ENCODE data around the gene HPGD. TPM values are rescaled to one million over a fixed set of nuclear protein-coding genes. Genes with fewer than 3 reads are reported as not detected.

Gene HPGD
- total RNA-seq, 3 donors from 2014 or later (not counting 1 experiment from before 2014, with no cell fraction given), result 2.2 to 26.7 (median 12.0) TPM

DNA sequence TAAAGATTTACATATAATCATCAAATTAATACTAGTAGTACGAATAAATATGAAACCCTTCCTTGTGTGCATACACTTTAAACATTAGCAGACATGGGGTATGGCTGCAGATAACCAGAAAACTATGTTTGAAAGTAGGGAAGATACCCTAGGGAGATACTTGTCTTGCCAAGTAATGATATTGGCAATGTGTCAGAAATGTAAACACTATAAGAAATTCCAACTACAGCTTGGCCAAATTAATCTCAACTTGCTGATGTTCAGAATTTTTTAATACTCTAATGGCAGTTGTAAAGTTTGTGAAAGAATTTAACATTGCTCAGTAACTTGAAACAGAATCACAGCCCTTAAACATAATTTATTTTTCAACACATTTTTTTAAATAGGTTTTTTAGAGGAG, 27.4 kb upstream of the HPGD start:
- Mint-ChIP-seq H3K9me3 (peaks cover 2 to 4% of the 10 kb centered on the region in 2 donors), H3K27me3 (ENCODE audit: low read depth in 2 of 2) (peaks cover 0 to 2% of the 10 kb centered on the region in 2 donors), H3K36me3 (no peaks in the 10 kb centered on the region), H3K4me3 (no peak overlapping the region), H3K4me1 (no peaks in the 10 kb centered on the region), H3K27ac (no peak overlapping the region)
- DNase-seq (no peak), ATAC-seq (no peak)
- Histone ChIP-seq H3K27ac (ENCODE audit: low read length) (no peak overlapping the region), H3K36me3 (ENCODE audit: control insufficient read depth, insufficient read depth, low read length) (no peaks in the 10 kb centered on the region), H3K9me3 (ENCODE audit: control insufficient read depth, insufficient read depth, low read length) (no peaks in the 10 kb centered on the region), H3K27me3 (ENCODE audit: control insufficient read depth, insufficient read depth, low read length) (no peaks in the 10 kb centered on the region), H3K4me3 (ENCODE audit: low read length) (no peak overlapping the region), H3K4me1 (ENCODE audit: control insufficient read depth, insufficient read depth, low read length) (no peaks in the 10 kb centered on the region)
- no CpG with 5 or more reads among the region's 1 CpG for WGBS (ENCODE audit: insufficient coverage)
- intact Hi-C loops (cut with micrococcal nuclease), result no loop called here
- no peak for TF ChIP-seq CTCF (IDR thresholded peaks at IDR 0.05)

DNA sequence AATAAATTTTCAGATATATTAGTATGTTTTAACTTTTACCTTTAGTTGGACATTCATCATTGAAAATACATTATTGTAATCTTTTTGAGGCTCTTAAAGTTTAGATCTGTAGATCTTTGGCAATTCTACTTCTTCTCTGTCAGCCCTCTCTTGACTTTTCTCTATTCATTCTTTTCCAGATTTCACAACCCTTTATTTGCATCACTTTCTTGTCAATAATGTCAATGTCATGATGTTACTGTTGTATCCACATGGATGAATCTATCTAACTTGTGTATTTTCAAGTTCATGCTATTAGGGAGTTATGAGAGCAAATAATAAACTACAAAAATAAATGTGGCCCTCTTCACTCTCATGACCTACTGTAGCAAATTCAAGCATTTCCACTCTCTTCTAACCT, 23.0 kb upstream of the HPGD start:
- H3K27me3 ChIP-seq (ENCODE audit: control insufficient read depth, insufficient read depth, low read length), result no peaks in the 10 kb centered on the region
- H3K9me3 ChIP-seq (ENCODE audit: control insufficient read depth, insufficient read depth, low read length), result no peaks in the 10 kb centered on the region
- no peaks in the 10 kb centered on the region for H3K36me3 ChIP-seq (ENCODE audit: control insufficient read depth, insufficient read depth, low read length)
- no peaks in the 10 kb centered on the region for H3K36me3 Mint-ChIP-seq
- H3K4me3 Mint-ChIP-seq, result no peak overlapping the region
- no peaks in the 10 kb centered on the region for H3K4me1 Mint-ChIP-seq
- H3K4me3 ChIP-seq (ENCODE audit: low read length), result no peak overlapping the region
- TF ChIP-seq CTCF (IDR thresholded peaks at IDR 0.05), result no peak
- H3K9me3 Mint-ChIP-seq, result peaks cover 2 to 4% of the 10 kb centered on the region in 2 donors
- DNase-seq (no peak), ATAC-seq (no peak)
- H3K4me1 ChIP-seq (ENCODE audit: control insufficient read depth, insufficient read depth, low read length), result no peaks in the 10 kb centered on the region
- intact Hi-C loops (cut with micrococcal nuclease), result no loop called here
- H3K27me3 Mint-ChIP-seq (ENCODE audit: low read depth in 2 of 2), result peaks cover 10 to 12% of the 10 kb centered on the region in 2 donors
- H3K27ac ChIP-seq (ENCODE audit: low read length), result no peak overlapping the region
- no peak overlapping the region for H3K27ac Mint-ChIP-seq

DNA sequence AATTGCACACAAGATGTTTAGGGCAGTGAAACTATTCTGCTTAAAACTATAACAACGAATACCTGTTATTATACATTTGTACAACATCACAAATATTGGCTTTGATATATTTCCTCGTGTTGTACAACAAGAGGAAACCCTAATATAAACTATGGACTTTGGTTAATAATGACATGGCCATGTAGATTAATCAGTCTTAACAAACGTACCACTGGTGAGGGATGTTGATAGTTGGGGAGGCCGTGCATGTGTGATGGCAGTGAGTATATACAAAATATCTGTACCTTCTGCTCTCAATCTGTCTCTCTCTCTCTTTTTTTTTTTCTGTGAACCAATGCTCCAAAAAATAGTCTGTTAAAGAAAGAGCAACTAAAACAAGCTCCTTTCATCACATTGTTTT, 22.2 kb upstream of the HPGD start:
- Mint-ChIP-seq H3K4me1 (no peaks in the 10 kb centered on the region), H3K27ac (no peak overlapping the region), H3K36me3 (no peaks in the 10 kb centered on the region), H3K9me3 (peaks cover 2 to 4% of the 10 kb centered on the region in 2 donors), H3K27me3 (ENCODE audit: low read depth in 2 of 2) (peaks cover 10 to 12% of the 10 kb centered on the region in 2 donors), H3K4me3 (no peak overlapping the region)
- Histone ChIP-seq H3K27ac (ENCODE audit: low read length) (no peak overlapping the region), H3K9me3 (ENCODE audit: control insufficient read depth, insufficient read depth, low read length) (no peaks in the 10 kb centered on the region), H3K27me3 (ENCODE audit: control insufficient read depth, insufficient read depth, low read length) (no peaks in the 10 kb centered on the region), H3K4me3 (ENCODE audit: low read length) (no peak overlapping the region), H3K4me1 (ENCODE audit: control insufficient read depth, insufficient read depth, low read length) (no peaks in the 10 kb centered on the region), H3K36me3 (ENCODE audit: control insufficient read depth, insufficient read depth, low read length) (no peaks in the 10 kb centered on the region)
- DNase-seq (no peak), ATAC-seq (no peak)
- intact Hi-C loops (cut with micrococcal nuclease), result no loop called here
- TF ChIP-seq CTCF (IDR thresholded peaks at IDR 0.05), result no peak
- WGBS (ENCODE audit: insufficient coverage), result no CpG with 5 or more reads among the region's 4 CpGs

GRCh38 chr4:174540175-174540574, 17.9 kb upstream of the HPGD start:
- peaks cover 11 to 12% of the 10 kb centered on the region in 2 donors for H3K27me3 Mint-ChIP-seq (ENCODE audit: low read depth in 2 of 2)
- TF ChIP-seq CTCF (IDR thresholded peaks at IDR 0.05), result no peak
- no peaks in the 10 kb centered on the region for H3K4me1 ChIP-seq (ENCODE audit: control insufficient read depth, insufficient read depth, low read length)
- 92% methylated on average over 9 of the region's 10 CpGs for WGBS (ENCODE audit: insufficient coverage)
- intact Hi-C loops (cut with micrococcal nuclease), result no loop called here
- H3K4me3 Mint-ChIP-seq, result no peak overlapping the region
- H3K27ac ChIP-seq (ENCODE audit: low read length), result no peak overlapping the region
- peaks cover 0 to 5% of the 10 kb centered on the region in 2 donors for H3K4me1 Mint-ChIP-seq
- no peaks in the 10 kb centered on the region for H3K9me3 ChIP-seq (ENCODE audit: control insufficient read depth, insufficient read depth, low read length)
- no peaks in the 10 kb centered on the region for H3K36me3 ChIP-seq (ENCODE audit: control insufficient read depth, insufficient read depth, low read length)
- ATAC-seq (no peak), DNase-seq (no peak)
- no peak overlapping the region for H3K27ac Mint-ChIP-seq
- no peaks in the 10 kb centered on the region for H3K9me3 Mint-ChIP-seq
- no peaks in the 10 kb centered on the region for H3K27me3 ChIP-seq (ENCODE audit: control insufficient read depth, insufficient read depth, low read length)
- no peak overlapping the region for H3K4me3 ChIP-seq (ENCODE audit: low read length)
- no peaks in the 10 kb centered on the region for H3K36me3 Mint-ChIP-seq
